ENCODE measurements around the gene ZNF497. TPM values are rescaled to one million over a fixed set of nuclear protein-coding genes. Genes with fewer than 3 reads are reported as not detected.

Gene ZNF497
- total RNA-seq, 8 experiments from 2014 or later = 0.61 to 10.2 (median 5.3) TPM

Other genes starting within 250 kb of the ZNF497 start
- gene ZNF329, start 212.0 kb downstream of the ZNF497 start, total RNA-seq = 10 to 100 TPM in 5 of 8 experiments, 1 to 10 TPM in 3; 4.3 to 23.2 (median 16.1) TPM
- 10 to 100 TPM; 17.0 to 40.6 (median 28.2) TPM for gene ZNF274, start 179.7 kb downstream of the ZNF497 start, total RNA-seq
- gene ZNF544, start 133.8 kb downstream of the ZNF497 start, total RNA-seq = 10 to 100 TPM; 23.7 to 63.5 (median 40.8) TPM
- 10 to 100 TPM in 5 of 8 experiments, 1 to 10 TPM in 3; 5.7 to 15.7 (median 10.6) TPM for gene ZNF8, start 83.8 kb downstream of the ZNF497 start, total RNA-seq
- 10 to 100 TPM; 38.0 to 72.5 (median 53.6) TPM for gene ERVK3-1, start 57.4 kb downstream of the ZNF497 start, total RNA-seq
- gene ZSCAN22, start 35.8 kb downstream of the ZNF497 start, total RNA-seq = 1 to 10 TPM; 2.0 to 4.1 (median 3.3) TPM
- gene A1BG, start 9.3 kb downstream of the ZNF497 start, total RNA-seq = 10 to 100 TPM in 6 of 8 experiments, 1 to 10 TPM in 1, not detected in 1; 4.4 to 84.0 (median 63.6) TPM
- 1 to 10 TPM; 1.1 to 3.2 (median 1.6) TPM for gene ZNF837, start 18.3 kb upstream of the ZNF497 start, total RNA-seq
- 1,000 to 10,000 TPM; 1,054 to 2,751 (median 1,702) TPM for gene RPS5, start 24.5 kb upstream of the ZNF497 start, total RNA-seq
- gene RNF225, start 32.9 kb upstream of the ZNF497 start, total RNA-seq = not detected
- 10 to 100 TPM; 15.1 to 23.3 (median 17.5) TPM for gene ZNF584, start 45.9 kb upstream of the ZNF497 start, total RNA-seq
- 10 to 100 TPM in 2 of 8 experiments, 1 to 10 TPM in 6; 5.2 to 13.2 (median 7.4) TPM for gene ZNF132, start 77.4 kb upstream of the ZNF497 start, total RNA-seq
- gene ZNF324B, start 88.9 kb upstream of the ZNF497 start, total RNA-seq = 10 to 100 TPM in 5 of 8 experiments, 1 to 10 TPM in 3; 7.3 to 14.5 (median 10.5) TPM
- gene ZNF324, start 104.3 kb upstream of the ZNF497 start, total RNA-seq = 10 to 100 TPM in 7 of 8 experiments, 1 to 10 TPM in 1; 8.5 to 21.3 (median 17.2) TPM
- 10 to 100 TPM; 11.8 to 19.8 (median 14.6) TPM for gene ZNF446, start 113.6 kb upstream of the ZNF497 start, total RNA-seq
- gene SLC27A5, start 149.2 kb upstream of the ZNF497 start, total RNA-seq = 10 to 100 TPM; 11.0 to 26.3 (median 20.2) TPM
- 10 to 100 TPM in 3 of 8 experiments, 1 to 10 TPM in 5; 6.5 to 15.4 (median 7.7) TPM for gene ZBTB45, start 157.1 kb upstream of the ZNF497 start, total RNA-seq
- 100 to 1,000 TPM; 195 to 521 (median 274) TPM for gene TRIM28, start 181.3 kb upstream of the ZNF497 start, total RNA-seq
- gene CHMP2A, start 192.4 kb upstream of the ZNF497 start, total RNA-seq = 100 to 1,000 TPM; 106 to 165 (median 138) TPM
- gene UBE2M, start 195.9 kb upstream of the ZNF497 start, total RNA-seq = 10 to 100 TPM; 49.3 to 82.7 (median 70.9) TPM
- gene MZF1, start 210.6 kb upstream of the ZNF497 start, total RNA-seq = 10 to 100 TPM; 14.6 to 49.3 (median 17.0) TPM

All from motor neuron (in vitro differentiated cells).